H1 (cell line): Measurements from ENCODE around the gene PTGES2. TPM values are rescaled to one million over a fixed set of nuclear protein-coding genes. Genes with fewer than 3 reads are reported as not detected.

Experiments used
- CBX5 ChIP-seq: fragments of 300-800, 300-1000 bp; sonication (generic); IDR thresholded peaks from 2 replicates; pipeline ENCODE4 v1.7.1; 2016; ENCODE audit warnings: antibody characterized with exemption, low read length, low read depth
- CHD7 ChIP-seq: fragments of 300-600 bp; sonication (generic); IDR thresholded peaks from 2 replicates; pipeline ENCODE4 v1.7.1; 2012; ENCODE audit warnings: low read length, moderate library complexity, mild to moderate bottlenecking, inconsistent platforms; ENCODE audit not compliant: insufficient replicate concordance
- KDM4A ChIP-seq: IDR thresholded peaks from one replicate; pipeline ENCODE4 v1.7.1; 2012; ENCODE audit warnings: low read depth, mild to moderate bottlenecking, moderate library complexity, low read length, inconsistent platforms; ENCODE audit not compliant: severe bottlenecking
- KDM5A ChIP-seq: fragments of 200-600 bp; IDR thresholded peaks from 2 replicates; pipeline ENCODE4 v1.7.1; 2012; ENCODE audit warnings: mild to moderate bottlenecking, low read length, inconsistent platforms, mixed read lengths
- NANOG ChIP-seq: IDR thresholded peaks from 2 replicates; pipeline ENCODE4 v1.6.1; 2011; ENCODE audit warnings: low read length, low read depth, mild to moderate bottlenecking, inconsistent platforms; ENCODE audit not compliant: insufficient read depth, poor library complexity, severe bottlenecking
- RBBP5 ChIP-seq: IDR thresholded peaks from 2 replicates; pipeline ENCODE4 v1.7.1; 2012; ENCODE audit warnings: low read depth, mild to moderate bottlenecking, inconsistent platforms, low read length, moderate library complexity, borderline replicate concordance
- polyA plus RNA-seq, 7 experiments: library from polyadenylated mRNA; depleted of rRNA in 3 of 7; stranded (reverse) in 5 of 7; unstranded in 2 of 7; fragments of >200 nt in 5 of 7; fragments of 200-250 nt in 2 of 7; gene quantifications; 1 replicate in 5 of 7; 2 replicates in 1 of 7; 4 replicates in 1 of 7; pipeline versions ENCODE4 v1.2.1 to v1.2.3, GENCODE V29; 2011 to 2013; ENCODE audit warnings: missing spikeins in 2 of 7, mixed read lengths in 2 of 7
- total RNA-seq: library from RNA; stranded (reverse); fragmentation: NEBNext Ultra II Directional; extraction: Animal tissue kit (Norgen Biotek cat#: 25700); gene quantifications from 2 replicates; pipeline ENCODE4 v1.2.1, GENCODE V29; 2021

PTGES2 gene
- total and polyA plus RNA-seq, 2 of the 8 experiments (the other 6 are each of a cell fraction or from before 2014, with no cell fraction given): 80.7 to 81.2 TPM

GRCh38 chr9:128127568-128127989, at the start of gene PTGES2 (continued):
- TF ChIP-seq CBX5: no peak
- TF ChIP-seq CHD7: no peak
- TF ChIP-seq KDM4A: peak; percentile 69
- no peak for TF ChIP-seq KDM5A
- TF ChIP-seq RBBP5: peak; percentile 56; the same call in 1 of the 2 replicates
- no peak for TF ChIP-seq NANOG
